Astrocyte of the cerebellum (primary cell): ENCODE data around the gene OTOA.
"Not testable (repeated sequence)": the region's sequence is repeated elsewhere in the genome, so short reads cannot be mapped to it uniquely, and the experiment has no call there.

Experiments used
- DNase-seq: peaks from one replicate; pipeline ENCODE4 v3.0.0-alpha.2; 2011; ENCODE audit warnings: low read depth
- H3K4me3 ChIP-seq: 2 replicates; pipeline ENCODE4 v1.5.1; 2011; ENCODE audit warnings: mild to moderate bottlenecking, low read depth, low read length, moderate library complexity
- in situ Hi-C: cut with HindIII; loops from 2 replicates; pipeline ENCODE4 v1.10.0; 2017; ENCODE audit warnings: low sequenced_read_pairs
- TF ChIP-seq, protein P1 (sequence below): IDR thresholded peaks from 2 replicates; pipeline ENCODE4 v1.5.1; 2012; ENCODE audit warnings: low read length, low read depth, moderate library complexity, mild to moderate bottlenecking; ENCODE audit errors: missing control alignments

OTOA gene

DNA sequence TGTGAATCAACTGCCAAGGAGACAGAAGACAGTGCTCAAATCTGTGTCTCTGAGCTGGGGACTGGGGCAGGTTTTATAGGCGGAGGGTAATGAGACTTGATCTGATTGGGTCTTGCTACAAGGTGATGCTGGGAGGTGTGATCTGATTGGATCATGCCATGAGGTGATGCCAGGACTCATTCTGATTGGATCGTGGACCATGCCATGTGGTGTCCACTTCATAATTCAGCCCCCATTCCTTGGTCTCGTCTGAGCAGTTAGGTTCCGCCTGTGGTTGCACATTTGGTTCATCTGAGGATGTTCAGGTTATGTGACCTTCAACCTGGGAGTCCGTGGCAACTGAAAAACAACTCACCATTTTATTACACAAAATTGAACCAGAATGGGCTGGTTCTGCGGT, 41.0 kb downstream of the OTOA start:
- DNase-seq, result no peak
- TF ChIP-seq, protein P1, sequence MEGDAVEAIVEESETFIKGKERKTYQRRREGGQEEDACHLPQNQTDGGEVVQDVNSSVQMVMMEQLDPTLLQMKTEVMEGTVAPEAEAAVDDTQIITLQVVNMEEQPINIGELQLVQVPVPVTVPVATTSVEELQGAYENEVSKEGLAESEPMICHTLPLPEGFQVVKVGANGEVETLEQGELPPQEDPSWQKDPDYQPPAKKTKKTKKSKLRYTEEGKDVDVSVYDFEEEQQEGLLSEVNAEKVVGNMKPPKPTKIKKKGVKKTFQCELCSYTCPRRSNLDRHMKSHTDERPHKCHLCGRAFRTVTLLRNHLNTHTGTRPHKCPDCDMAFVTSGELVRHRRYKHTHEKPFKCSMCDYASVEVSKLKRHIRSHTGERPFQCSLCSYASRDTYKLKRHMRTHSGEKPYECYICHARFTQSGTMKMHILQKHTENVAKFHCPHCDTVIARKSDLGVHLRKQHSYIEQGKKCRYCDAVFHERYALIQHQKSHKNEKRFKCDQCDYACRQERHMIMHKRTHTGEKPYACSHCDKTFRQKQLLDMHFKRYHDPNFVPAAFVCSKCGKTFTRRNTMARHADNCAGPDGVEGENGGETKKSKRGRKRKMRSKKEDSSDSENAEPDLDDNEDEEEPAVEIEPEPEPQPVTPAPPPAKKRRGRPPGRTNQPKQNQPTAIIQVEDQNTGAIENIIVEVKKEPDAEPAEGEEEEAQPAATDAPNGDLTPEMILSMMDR, result no peak
- in situ Hi-C loops, result loop anchor here (5.0 kb wide), 1 partner anchor 57 kb away; no protein-coding TSS in a partner anchor
- no peak overlapping the region for H3K4me3 ChIP-seq

DNA sequence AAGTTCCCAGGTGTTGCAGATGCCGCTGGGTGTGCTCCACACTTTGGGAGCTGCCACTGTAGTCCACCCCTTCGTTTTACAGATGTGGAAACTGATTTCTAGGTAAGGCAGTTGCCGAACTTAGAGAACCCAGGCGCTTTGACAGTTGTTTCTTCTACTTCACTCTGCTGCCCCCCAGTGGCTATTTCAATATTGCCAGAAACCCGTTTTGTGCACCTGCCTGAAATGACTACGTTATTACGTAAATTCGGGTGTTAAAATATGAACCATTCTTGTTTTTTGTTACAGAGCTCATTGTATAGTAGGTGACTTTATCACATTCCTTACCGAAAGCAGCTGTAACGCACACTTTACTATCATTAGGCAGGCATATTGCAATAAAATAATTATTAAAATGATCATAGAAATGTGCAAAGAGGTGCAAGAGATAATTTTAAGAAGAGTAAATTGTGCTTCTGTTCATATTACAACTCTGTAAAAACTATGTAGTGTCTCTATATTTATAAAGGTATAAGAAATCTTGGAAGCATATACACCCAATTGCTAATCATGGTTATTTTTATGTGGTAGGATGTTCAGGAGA, 44.9 kb downstream of the OTOA start:
- TF ChIP-seq, protein P1, result peak; percentile 84
- in situ Hi-C loops, result loop anchor here (5.0 kb wide), 1 partner anchor 61 kb away; no protein-coding TSS in a partner anchor
- DNase-seq, result peak; percentile 44
- no peak overlapping the region for H3K4me3 ChIP-seq

DNA sequence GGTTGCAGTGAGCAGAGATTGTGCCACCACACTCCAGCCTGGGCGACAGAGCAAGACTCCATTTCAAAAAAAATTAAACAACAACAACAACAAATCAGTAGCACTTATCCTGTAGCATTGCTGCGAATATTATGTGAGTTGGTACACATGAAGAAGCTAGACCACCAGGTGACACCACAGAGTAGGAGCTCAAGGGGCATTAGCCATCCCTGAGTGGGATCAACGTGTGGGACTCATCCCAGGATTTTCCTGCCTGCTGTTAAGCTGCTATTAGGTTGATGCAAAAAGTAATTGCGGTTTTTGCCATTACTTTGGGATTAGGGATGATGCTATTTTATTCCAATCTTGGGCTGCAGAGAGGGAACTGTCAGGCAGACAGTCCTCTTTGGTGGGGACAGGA, 47.2 kb downstream of the OTOA start:
- in situ Hi-C loops, result no loop called here
- no peak for DNase-seq
- H3K4me3 ChIP-seq, result no peak overlapping the region
- TF ChIP-seq, protein P1, result no peak

DNA sequence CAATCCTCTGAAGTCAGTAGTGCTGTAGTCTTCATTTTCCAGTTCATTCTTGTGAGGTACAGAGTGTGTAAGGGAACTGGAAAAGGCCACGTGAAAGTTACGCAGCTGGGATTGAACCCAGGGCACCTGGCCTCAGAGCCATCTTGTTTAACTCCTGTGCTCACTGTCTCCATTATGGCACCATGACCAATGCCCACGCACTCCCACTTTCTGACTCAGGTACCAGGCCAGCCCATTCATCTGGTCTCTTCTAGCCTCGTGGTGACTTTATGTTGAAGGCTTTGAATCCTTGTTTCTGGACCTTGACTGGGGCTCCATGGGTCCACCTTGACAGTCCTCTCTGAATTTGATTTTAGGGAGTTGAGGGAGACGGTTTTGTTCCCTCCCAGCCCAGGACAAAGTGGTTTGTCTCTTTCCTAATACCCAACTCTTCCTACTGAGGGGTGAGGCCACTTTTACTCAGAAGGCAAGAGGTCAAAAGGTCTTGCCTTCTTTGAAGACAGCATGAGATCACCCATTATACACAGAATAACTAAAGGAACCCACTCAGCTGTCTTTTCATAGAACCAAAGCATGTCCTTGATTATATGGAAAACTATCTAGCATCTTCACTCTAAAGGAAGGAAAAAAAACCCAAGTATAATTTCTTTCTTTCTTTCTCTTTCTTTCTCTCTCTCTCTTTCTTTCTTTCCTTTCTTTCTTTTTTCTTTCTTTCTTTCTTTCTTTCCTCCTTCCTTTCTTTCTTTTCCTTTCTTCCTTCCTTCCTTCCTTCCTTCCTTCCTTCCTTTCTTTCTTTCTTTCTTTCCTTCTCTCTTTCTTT, 50.0 kb downstream of the OTOA start:
- in situ Hi-C loops, result no loop called here
- TF ChIP-seq, protein P1, result no peak
- no peak for DNase-seq

DNA sequence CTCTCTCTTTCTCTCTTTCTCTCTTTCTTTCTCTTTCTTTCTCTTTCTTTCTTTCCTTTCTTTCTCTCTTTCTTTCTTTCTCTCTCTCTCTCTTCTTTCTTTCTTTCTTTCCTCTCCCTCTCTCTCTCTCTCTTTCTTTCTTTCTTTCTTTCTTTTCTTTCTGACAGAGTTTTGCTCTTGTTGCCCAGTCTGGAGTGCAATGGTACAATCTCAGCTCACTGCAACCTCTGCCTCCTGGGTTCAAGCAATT, 50.5 kb downstream of the OTOA start:
- DNase-seq, in situ Hi-C loops, H3K4me3 ChIP-seq: not testable (repeated sequence)

More for the DNA sequence above, 50.0 kb downstream of the OTOA start:
- no peak overlapping the region for H3K4me3 ChIP-seq

DNA sequence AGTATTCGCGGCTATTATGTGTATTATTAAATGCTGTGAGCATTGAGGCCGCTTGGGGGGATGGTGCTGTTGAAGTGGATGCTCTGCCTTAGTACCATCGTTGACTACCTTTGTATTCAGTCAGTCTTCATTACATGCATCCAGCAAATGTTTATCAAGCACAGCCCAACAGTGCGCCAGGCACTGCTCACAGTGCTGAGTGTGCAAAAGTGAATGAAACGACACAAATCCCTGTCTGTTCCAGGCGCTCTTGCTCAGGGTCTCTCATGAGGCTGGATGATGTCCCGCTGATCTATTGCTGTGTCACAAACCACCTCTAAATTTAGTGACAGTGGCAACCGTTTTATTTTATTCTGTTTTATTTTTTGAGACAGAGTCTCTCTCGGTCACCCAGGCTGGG, 53.8 kb downstream of the OTOA start:
- no peak for DNase-seq
- in situ Hi-C loops, result no loop called here
- H3K4me3 ChIP-seq, result no peak overlapping the region
- TF ChIP-seq, protein P1, result no peak

DNA sequence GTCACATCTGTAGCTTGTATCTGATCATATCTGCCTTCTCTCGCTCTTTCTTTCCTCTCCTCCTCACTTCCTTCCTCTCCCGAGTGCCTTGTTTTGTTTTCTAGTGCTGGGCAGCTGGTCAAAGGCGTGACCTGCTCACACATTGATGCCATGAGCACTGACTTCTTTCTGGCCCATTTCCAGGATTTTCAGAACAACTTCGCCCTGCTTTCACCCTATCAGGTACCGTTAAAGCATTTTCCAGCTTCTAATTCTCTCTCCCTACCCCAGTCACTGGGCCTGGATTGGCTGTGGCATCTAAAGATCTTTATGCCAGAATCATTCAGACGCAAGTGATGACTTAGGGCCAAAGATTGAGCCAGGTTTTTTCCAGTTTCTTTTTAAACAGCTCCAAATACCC, 55.5 kb downstream of the OTOA start:
- no peak for DNase-seq
- TF ChIP-seq, protein P1, result no peak
- in situ Hi-C loops, result no loop called here
- H3K4me3 ChIP-seq, result no peak overlapping the region
